Body of pancreas (tissue), 4 donors: ENCODE results near the gene CCDC149. TPM values are rescaled to one million over a fixed set of nuclear protein-coding genes. Genes with fewer than 3 reads are reported as not detected.

Experiments used
- ATAC-seq: fragments of 150-250 bp; one replicate; pipeline ENCODE4 v1.9.1; 2016
- DNase-seq, 4 donors: peaks; one replicate each; pipeline ENCODE4 v3.0.0-alpha.2; 2019
- H3K27ac ChIP-seq, 4 donors: fragments of 200-600 bp; sonication (generic); 1 replicate in 3 of 4; 2 replicates in 1 of 4; pipeline versions ENCODE4 v1.5.1 to v1.6.1; 2016 to 2019; ENCODE audit warnings: mild to moderate bottlenecking in 1 of 4, mixed read lengths in 1 of 4, moderate library complexity in 1 of 4
- H3K27me3 ChIP-seq, 2 donors: fragments of 200-600 bp; sonication (generic); one replicate each; pipeline ENCODE4 v1.6.0; 2016; ENCODE audit warnings: mild to moderate bottlenecking in 1 of 2
- H3K36me3 ChIP-seq, 2 donors: fragments of 200-600 bp; sonication (generic); replicated peaks in 1 of 2; 2 replicates each; pipeline ENCODE4 v1.5.1; 2016; ENCODE audit warnings: low read depth in 2 of 2; ENCODE audit not compliant: insufficient read depth in 1 of 2
- H3K4me1 ChIP-seq: fragments of 200-600 bp; sonication (generic); one replicate; pipeline ENCODE4 v1.6.0; 2016
- H3K4me3 ChIP-seq, 2 donors: fragments of 200-600 bp; sonication (generic); 1 replicate in 1 of 2; 2 replicates in 1 of 2; pipeline ENCODE4 v1.5.1; 2016 to 2019
- H3K9me3 ChIP-seq, 3 donors: fragments of 200-600 bp; sonication (generic); 1 replicate in 2 of 3; 2 replicates in 1 of 3; pipeline ENCODE4 v1.5.1; 2016
- POLR2A ChIP-seq, 3 donors: fragments of 450-650 bp; IDR thresholded peaks; one replicate each; pipeline ENCODE4 v1.6.1; 2016; ENCODE audit warnings: antibody characterized with exemption in 3 of 3, mild to moderate bottlenecking in 2 of 3
- WGBS, 2 donors: methylation state at CpG; one replicate each; pipeline ENCODE4 v1.1.5; 2017; 5-methylcytosine and 5-hydroxymethylcytosine counted together
- intact Hi-C: fragments of 100-400 bp; cut with DNase I; formaldehyde crosslinking; loops from one replicate; pipeline ENCODE4 v1.15.1; 2023
- total RNA-seq, 2 donors: library from RNA; depleted of rRNA; stranded (reverse); fragments of >200 nt; gene quantifications; one replicate each; pipeline ENCODE4 v1.1.0, GENCODE V29; 2016
- TF ChIP-seq, protein P1 (sequence below), 7 experiments: fragments of 450-650 bp in 4 of 7; fragments of 200-600 bp in 3 of 7; sonication (generic) in 3 of 7; IDR thresholded peaks; one replicate each; pipeline ENCODE4 v1.5.1; 2016 to 2019; ENCODE audit warnings: antibody characterized with exemption in 7 of 7

CCDC149 gene
- total RNA-seq, 2 donors from 2014 or later = 9.6 to 15.0 TPM

DNA sequence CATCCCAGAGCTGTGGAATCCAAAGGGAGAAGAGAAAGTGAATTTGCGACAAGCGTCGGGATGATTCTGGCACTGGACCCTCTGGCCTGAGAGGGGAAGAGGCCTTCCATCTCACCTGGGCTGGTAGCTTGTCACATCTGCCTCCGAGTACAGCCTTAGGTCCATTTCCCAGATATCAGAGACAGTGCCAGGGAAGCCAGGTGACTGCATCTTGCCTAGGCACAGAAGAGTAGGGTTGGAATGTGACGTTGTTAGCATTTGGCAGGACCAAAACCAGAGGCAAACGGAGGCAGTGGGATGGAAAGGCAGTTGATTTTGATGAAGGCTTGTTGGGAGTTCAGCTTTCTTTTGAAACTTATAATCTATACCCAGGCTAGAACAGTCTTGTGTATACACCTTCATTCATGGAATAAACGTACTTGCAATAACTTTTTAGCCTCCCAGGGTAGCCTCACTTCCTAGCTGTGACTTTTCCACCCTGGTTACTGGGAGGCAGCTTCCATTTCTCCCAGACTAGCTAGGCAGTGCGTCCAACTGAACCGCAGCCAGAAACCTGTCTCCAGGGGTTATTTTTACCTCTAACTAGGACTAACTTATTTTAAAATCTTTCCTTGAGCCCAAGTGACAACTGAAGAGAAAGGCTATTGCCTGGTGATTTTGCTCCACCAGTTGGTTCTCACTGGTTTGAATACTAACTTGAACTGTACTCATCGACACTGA lies 111.5 kb downstream of the CCDC149 start:
- no peak for ATAC-seq
- Histone ChIP-seq H3K36me3 (no peaks in the 10 kb centered on the region), H3K27me3 (no peaks in the 10 kb centered on the region), H3K4me1 (peaks cover 33% of the 10 kb centered on the region), H3K27ac (peak overlapping the region in 1 of 4 donors; percentile 21), H3K4me3 (no peak overlapping the region), H3K9me3 (no peaks in the 10 kb centered on the region)
- intact Hi-C loops = no loop called here
- no peak for DNase-seq
- WGBS, 2 donors = 55 to 70% methylated on average over 10 of the region's 10 CpGs
- TF ChIP-seq POLR2A (IDR thresholded peaks at IDR 0.05) = no peak
- TF ChIP-seq, protein P1, sequence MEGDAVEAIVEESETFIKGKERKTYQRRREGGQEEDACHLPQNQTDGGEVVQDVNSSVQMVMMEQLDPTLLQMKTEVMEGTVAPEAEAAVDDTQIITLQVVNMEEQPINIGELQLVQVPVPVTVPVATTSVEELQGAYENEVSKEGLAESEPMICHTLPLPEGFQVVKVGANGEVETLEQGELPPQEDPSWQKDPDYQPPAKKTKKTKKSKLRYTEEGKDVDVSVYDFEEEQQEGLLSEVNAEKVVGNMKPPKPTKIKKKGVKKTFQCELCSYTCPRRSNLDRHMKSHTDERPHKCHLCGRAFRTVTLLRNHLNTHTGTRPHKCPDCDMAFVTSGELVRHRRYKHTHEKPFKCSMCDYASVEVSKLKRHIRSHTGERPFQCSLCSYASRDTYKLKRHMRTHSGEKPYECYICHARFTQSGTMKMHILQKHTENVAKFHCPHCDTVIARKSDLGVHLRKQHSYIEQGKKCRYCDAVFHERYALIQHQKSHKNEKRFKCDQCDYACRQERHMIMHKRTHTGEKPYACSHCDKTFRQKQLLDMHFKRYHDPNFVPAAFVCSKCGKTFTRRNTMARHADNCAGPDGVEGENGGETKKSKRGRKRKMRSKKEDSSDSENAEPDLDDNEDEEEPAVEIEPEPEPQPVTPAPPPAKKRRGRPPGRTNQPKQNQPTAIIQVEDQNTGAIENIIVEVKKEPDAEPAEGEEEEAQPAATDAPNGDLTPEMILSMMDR (IDR thresholded peaks at IDR 0.05) = no peak

DNA sequence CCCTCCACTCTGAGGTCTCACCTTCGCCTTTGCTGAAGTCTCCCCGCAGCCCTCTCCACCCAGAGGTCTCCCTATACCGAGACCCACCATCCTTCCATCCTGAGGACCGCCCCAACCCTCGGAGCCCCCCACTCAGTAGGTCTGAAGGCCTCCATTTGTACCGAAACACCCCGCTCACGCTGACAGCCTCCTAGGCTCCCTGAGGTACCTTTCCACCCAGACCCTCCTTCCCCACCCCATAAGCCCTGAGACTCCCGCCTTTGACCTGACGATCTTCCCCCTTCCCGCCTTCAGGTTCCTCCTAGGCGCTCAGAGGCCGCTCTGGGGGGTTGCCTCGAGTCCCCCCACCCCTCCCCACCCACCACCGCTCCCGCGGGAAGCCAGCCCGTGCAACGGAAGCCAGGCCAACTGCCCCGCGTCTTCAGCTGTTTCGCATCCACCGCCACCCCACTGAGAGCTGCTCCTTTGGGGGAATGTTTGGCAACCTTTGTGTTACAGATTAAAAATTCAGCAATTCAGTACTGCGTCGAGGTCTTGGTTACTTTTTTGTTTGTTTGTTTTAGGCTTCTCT lies 112.4 kb downstream of the CCDC149 start:
- Histone ChIP-seq H3K4me1 (peaks cover 39% of the 10 kb centered on the region), H3K9me3 (no peaks in the 10 kb centered on the region), H3K27ac (no peak overlapping the region), H3K36me3 (no peaks in the 10 kb centered on the region), H3K27me3 (no peaks in the 10 kb centered on the region), H3K4me3 (no peak overlapping the region)
- ATAC-seq (no peak), DNase-seq (no peak)
- TF ChIP-seq POLR2A (IDR thresholded peaks at IDR 0.05) = no peak
- TF ChIP-seq, protein P1 (IDR thresholded peaks at IDR 0.05) = no peak
- WGBS, 2 donors = 38 to 60% methylated on average over 25 of the region's 25 CpGs
- intact Hi-C loops = no loop called here

DNA sequence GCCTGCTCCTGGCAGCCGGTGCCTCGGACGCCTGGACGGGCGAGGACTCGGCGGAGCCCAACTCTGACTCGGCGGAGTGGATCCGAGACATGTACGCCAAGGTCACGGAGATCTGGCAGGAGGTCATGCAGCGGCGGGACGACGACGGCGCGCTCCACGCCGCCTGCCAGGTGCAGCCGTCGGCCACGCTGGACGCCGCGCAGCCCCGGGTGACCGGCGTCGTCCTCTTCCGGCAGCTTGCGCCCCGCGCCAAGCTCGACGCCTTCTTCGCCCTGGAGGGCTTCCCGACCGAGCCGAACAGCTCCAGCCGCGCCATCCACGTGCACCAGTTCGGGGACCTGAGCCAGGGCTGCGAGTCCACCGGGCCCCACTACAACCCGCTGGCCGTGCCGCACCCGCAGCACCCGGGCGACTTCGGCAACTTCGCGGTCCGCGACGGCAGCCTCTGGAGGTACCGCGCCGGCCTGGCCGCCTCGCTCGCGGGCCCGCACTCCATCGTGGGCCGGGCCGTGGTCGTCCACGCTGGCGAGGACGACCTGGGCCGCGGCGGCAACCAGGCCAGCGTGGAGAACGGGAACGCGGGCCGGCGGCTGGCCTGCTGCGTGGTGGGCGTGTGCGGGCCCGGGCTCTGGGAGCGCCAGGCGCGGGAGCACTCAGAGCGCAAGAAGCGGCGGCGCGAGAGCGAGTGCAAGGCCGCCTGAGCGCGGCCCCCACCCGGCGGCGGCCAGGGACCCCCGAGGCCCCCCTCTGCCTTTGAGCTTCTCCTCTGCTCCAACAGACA lies 113.1 kb downstream of the CCDC149 start:
- H3K4me1 ChIP-seq = peaks cover 36% of the 10 kb centered on the region
- no peak overlapping the region for H3K27ac ChIP-seq
- no peak for TF ChIP-seq POLR2A (IDR thresholded peaks at IDR 0.05)
- TF ChIP-seq, protein P1 (IDR thresholded peaks at IDR 0.05) = no peak
- no peak for DNase-seq
- no peaks in the 10 kb centered on the region for H3K27me3 ChIP-seq
- no peaks in the 10 kb centered on the region for H3K36me3 ChIP-seq
- no peak for ATAC-seq
- H3K9me3 ChIP-seq = no peaks in the 10 kb centered on the region
- no peak overlapping the region for H3K4me3 ChIP-seq
- intact Hi-C loops = no loop called here
- WGBS, 2 donors = 39 to 50% methylated on average over 12 to 96 of the region's 103 CpGs

DNA sequence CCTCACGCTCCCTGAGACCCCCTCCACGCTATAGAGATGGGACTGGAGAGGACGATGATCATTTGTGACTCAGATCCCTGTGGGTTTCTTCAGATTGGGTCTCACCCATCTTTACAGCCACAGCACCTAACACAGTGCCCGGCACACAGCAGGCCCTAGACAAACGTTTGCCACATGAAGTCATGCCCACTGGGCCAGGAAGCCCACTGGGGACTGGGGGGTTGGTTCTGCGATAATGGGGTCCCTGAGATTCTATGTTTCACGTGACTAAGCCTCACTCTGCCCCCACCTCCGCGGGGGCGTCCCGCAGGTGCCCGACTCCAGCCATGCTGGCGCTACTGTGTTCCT lies 113.7 kb downstream of the CCDC149 start:
- DNase-seq (no peak), ATAC-seq (no peak)
- intact Hi-C loops = no loop called here
- TF ChIP-seq, protein P1 (IDR thresholded peaks at IDR 0.05) = no peak
- TF ChIP-seq POLR2A (IDR thresholded peaks at IDR 0.05) = no peak
- no peaks in the 10 kb centered on the region for H3K9me3 ChIP-seq
- no peak overlapping the region for H3K4me3 ChIP-seq
- WGBS, 2 donors = 82 to 85% methylated on average over 11 to 12 of the region's 13 CpGs
- H3K27me3 ChIP-seq = no peaks in the 10 kb centered on the region
- H3K27ac ChIP-seq = no peak overlapping the region
- H3K36me3 ChIP-seq = no peaks in the 10 kb centered on the region
- peaks cover 39% of the 10 kb centered on the region for H3K4me1 ChIP-seq
